HG02852 (cell line): ENCODE results near the gene CD86.
A peak's percentile ranks its signal among the peaks of the same experiment; 100 is the strongest.

Source experiments
- ATAC-seq: cut with Tn5 transposase; IDR thresholded peaks from one replicate; pipeline ENCODE4 v1.9.1; 2021; ENCODE audit warnings: mild to moderate bottlenecking, moderate library complexity; ENCODE audit not compliant: unreplicated experiment

The CD86 gene

DNA sequence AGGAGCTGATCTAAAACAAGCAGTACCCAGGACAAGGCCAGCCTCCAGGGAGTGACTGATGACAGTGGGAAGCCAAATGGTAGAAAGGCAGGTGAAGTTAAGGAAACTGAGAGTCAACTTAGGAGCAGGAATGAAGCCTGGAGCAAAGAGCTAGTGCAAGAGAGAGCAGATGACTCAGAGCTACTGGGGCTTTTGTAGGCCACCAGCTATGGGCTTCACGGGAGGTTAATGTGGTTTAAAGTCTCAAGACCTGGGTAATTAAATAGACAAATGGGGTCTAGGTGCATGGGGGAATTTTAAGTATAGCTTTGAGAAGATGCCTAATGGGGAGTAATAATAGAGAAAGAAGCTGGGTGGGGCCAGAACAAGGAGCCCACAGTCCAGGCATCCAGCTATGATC is 3.1 kb downstream of the CD86 start:
- no peak for ATAC-seq

DNA sequence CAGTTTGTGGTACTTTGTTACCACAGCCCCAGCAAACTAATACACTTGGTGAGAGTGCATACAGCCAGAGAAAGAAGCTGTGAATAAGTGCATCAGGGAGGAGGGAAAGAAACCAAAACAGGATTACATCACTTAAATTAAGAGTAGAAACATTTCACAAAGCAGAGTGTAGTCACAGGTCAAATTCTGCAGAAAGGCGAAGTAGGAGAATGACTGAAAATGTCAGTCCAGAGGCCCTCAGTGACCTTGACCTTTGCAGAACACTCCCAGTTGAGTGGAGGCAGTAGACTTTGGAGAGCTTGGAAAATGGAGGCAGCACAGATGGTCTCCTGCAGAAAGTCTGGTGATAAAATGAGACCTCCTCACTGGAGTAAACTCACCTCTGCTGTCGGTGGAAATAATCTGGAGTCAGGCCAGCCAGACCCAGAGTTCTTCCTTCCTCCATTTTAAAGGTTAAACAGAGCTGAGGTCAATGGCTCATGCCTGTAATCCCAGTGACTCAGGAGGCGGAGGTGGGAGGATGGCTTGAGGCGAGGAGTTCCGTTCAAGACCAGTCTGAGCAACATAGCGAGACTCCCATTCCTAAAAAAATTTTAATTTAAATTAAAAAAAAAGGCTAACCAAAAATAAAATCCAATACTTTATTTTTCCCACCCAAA is 5.0 kb downstream of the CD86 start:
- no peak for ATAC-seq

DNA sequence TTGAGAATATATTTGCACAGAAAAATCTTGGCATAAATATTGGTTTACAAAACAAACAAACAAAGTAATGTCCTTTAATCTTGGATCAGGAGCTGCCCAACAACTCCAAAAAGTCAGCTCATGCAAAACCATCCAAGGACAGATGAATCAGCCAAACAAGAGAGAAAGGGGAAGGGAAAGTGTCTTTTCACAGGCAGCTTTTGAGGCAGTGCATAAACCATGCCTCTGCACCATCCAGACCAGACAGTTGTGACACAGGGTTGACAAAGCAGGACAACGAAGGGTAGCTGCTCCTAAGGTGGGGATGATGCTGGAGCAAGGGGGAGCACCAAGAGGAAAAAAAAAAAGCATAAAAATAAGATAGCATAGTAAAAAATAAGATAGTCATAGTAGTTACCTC is 8.7 kb downstream of the CD86 start:
- ATAC-seq, result no peak

DNA sequence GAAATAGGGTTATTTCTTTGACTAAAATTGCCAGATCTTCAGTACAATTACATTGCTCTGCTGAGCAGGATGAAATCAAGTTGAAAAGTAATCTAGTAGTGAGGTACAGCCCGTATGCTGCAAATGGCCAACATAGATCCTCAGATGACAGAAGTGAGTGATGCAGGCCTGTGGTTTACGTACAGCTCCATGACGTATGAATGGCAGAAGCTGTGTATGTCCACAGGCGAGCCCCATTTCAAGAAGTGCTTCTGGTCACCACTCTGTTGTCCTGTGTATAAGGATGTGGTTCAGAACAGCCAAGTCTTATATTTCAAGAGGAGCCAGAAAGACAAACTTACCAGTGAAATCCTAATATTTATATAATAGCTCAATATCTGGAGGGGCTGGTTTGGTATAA is 9.2 kb downstream of the CD86 start:
- no peak for ATAC-seq

DNA sequence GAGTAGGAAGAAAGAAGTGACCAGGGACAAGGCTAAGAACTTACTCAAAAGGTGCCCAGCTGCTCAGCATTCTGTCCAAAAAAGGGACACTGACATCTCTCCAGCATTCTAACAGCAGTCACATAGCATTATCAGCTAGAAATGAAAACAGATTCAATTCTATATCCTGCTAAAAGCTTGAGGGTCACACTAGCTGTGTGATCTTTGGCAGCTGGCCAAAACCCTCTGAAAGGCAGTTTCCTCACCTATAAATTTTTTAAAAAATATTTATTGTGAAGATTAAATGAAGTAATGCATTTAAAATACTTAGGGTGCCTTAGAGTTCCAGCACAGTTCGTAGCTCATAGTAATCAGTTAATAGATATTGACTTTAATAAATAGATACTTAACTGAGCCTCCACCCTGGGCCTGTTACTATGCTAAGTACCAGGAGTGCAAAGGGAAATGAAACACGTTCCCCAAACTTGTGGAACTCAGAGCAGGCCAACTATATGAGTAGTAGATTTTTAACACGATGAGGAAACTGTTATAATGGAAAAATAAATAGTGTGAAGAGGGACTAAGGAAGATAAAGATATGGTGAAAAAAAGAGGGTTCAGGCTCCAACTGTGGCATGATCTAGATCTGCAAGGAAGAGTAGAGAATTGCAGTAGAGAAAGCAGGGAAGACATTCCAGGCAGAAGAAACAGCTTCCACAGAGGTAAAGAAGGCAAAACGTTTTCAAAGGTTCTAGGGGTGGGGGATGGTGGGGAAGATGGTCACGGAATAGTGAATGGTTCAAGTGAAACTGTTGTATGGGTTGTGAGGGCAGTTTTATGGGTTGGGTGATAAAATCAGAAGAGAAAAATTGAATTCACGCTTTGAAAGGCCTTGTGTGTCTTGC is 11.4 kb downstream of the CD86 start:
- peak; percentile 12 for ATAC-seq

GRCh38 chr3:122067214-122067550 is 12.0 kb downstream of the CD86 start:
- ATAC-seq, result peak; percentile 42

DNA sequence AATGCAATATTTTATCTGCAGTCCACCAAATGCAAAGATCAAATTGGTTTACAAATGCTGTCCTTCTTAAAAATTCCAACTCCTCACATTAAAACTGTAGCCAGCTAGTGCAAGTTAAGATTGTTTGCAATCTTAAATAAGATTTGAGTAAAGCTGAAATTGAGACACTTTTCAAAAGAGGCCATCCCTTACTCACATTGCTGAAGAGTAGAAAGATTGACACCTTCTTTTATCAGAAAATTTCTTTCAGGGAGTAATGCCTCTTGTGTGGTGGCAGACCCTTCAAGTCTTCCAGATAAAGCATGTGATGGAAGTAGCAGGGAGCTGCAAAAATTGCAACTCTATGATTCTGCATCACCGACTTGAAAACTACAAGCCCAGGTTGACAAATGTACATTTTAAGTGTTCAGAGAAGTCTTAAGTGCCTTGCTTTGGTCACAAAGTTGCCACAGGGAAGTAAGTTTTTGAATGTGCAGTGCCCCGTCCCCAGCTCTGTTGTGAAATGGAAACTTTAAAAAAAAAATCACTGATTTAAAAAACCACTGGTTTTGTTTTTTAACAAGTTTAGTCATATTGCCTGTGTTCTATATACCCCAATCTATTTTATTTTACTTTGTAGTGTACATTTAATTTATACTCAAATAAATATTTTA is 12.6 kb downstream of the CD86 start:
- ATAC-seq, result peak; percentile 55

- peak; percentile 49 for ATAC-seq
These were observed 19.6 kb downstream of the CD86 start for GRCh38 chr3:122074621-122075265.

- ATAC-seq, result peak; percentile 3
These were observed 21.5 kb downstream of the CD86 start for GRCh38 chr3:122076491-122077292.

GRCh38 chr3:122077293-122078234 is 22.4 kb downstream of the CD86 start:
- peak; percentile 28 for ATAC-seq

DNA sequence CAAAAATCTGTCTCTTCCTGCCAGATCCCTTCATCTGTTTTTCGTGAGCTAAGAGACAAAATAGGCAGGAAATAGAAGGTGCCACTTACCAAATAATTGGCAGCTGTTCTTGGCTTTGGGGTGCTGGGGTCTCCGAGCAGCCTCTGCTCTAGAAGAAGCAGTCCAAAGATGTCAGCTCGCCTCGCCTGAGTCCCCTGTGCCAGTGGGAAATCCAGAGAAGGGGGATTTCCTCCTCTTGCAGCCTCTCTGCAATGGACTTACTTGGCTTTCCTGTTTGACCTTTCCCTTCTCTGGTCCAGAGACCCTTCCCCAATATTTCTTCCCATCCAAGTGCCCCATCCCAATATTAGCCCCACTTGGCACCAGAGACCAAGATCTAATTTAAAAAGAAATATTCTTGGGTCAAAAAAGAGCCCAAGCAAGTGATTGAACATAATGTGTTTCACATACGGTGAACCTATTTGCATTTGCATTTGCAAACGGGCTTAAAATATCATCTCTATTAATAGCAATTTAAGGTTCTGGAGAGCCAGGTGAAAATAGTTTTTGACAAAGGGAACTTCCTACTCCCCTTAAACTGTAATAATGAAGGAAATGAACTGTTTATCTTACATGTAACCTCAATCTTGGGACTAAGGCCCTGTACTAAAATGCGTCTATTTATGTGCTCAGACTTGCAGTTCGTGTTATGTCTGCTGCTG is 23.2 kb downstream of the CD86 start:
- no peak for ATAC-seq

DNA sequence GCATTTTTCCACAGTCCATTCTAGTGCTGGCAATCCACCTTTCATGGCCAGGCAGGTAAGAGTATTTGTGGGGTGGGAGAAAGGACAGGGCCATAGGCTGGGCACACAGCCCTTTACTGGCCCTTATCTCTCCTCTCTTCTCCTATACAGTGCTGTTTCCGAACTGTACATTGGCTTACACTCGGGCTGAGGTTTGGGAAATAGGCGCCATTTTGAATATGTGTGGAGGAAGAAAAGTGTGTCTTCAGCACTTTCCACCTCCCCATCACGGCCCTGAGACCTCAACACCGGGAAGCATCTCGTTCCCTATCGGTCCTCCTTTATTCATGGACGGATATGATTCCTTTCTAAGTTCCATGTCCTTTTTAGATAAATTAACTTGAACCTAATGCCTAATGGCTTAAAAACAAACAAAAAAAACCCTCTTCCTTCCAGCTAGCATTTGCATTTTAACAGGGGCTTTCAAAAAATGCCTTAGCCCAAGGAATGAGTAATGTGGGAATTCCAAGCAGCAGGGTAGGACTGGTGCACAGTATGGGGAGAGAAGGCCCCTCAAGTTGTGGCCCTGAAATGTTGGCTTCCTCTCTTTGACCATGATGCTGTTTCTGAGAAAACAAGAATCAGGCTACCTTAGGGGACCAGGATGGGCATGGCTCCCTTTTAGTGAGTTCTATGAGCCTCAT is 24.5 kb downstream of the CD86 start:
- ATAC-seq, result no peak

DNA sequence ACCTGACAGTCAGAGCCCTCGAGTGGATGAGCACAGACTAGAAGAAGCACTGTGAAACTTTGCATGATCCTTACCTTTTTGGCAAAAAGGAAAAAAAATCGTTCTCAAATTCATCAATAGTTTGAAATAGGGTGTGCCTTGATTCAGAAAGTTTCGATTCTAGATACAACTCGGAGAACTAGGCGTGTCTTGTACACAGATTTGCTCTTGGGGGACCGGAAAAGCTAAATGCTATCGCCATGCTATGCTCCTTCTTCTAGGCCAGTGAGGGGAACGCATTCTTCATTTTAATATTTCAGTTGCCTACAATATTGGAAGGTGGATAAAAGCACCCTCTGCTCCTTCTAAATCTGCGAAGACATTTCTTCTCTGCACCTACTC is 25.0 kb downstream of the CD86 start:
- ATAC-seq, result no peak

- ATAC-seq, result peak; percentile 45
These were observed 26.5 kb downstream of the CD86 start for GRCh38 chr3:122081543-122082247.

DNA sequence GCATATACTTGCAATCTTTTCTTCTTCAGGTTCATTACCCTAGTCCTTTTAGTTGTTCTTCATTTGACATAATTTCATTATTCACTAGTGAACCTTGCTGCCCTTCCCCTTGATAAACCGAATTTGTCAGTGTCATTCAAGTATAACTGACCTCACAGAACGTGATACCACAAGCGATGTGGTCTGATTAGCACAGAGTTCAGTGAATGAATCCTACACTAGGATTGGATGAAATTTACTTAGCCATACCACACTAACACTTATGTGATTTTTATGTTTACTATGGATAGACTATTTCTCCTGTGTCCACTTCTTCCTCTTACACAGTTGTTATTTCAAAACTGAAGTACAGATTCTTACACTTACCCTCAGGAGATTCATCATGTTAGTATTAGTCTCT is 27.2 kb downstream of the CD86 start:
- ATAC-seq, result no peak

- no peak for ATAC-seq
These were observed 29.6 kb downstream of the CD86 start for GRCh38 chr3:122084799-122085198.

- ATAC-seq, result no peak
These were observed 30.5 kb downstream of the CD86 start for GRCh38 chr3:122085673-122086072.

GRCh38 chr3:122088531-122088930 is 33.4 kb downstream of the CD86 start:
- no peak for ATAC-seq
